ENCODE results near the gene TTI1.

DNA sequence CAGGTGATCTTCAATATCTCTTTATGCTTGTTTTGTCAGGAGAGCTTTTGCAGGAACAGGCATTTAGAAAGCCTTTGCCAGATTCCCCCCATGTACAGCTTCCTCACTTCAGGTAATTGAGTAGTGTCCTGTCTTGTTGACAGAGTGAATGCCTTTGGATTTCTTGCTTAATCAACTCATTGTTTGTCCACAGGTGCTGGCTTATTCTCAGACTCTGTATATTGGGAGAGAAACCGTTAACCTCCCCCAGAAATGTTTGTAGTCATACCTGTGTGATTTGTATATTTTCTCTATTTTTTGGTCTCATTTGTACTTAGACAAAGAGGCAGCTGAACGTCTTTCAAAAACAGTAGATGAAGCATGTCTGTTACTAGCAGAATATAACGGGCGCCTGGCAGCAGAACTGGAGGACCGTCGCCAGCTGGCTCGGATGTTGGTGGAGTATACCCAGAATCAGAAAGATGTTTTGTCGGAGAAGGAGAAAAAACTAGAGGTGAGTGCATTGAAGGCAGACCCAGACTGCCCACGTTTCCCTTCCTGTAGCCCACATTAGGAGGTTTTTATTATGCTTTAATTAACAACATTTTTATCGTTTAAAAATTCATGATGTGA lies 32.6 kb upstream of the TTI1 start:
- TF ChIP-seq, protein P1, sequence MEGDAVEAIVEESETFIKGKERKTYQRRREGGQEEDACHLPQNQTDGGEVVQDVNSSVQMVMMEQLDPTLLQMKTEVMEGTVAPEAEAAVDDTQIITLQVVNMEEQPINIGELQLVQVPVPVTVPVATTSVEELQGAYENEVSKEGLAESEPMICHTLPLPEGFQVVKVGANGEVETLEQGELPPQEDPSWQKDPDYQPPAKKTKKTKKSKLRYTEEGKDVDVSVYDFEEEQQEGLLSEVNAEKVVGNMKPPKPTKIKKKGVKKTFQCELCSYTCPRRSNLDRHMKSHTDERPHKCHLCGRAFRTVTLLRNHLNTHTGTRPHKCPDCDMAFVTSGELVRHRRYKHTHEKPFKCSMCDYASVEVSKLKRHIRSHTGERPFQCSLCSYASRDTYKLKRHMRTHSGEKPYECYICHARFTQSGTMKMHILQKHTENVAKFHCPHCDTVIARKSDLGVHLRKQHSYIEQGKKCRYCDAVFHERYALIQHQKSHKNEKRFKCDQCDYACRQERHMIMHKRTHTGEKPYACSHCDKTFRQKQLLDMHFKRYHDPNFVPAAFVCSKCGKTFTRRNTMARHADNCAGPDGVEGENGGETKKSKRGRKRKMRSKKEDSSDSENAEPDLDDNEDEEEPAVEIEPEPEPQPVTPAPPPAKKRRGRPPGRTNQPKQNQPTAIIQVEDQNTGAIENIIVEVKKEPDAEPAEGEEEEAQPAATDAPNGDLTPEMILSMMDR (IDR thresholded peaks at IDR 0.05), result no peak
- no peak for TF ChIP-seq ZFX (IDR thresholded peaks at IDR 0.05; ENCODE audit: borderline replicate concordance)

Data from 22Rv1 (cell line).